ENCODE data around the gene CLEC2D. TPM values are rescaled to one million over a fixed set of nuclear protein-coding genes. Genes with fewer than 3 reads are reported as not detected.
A peak's percentile ranks its signal among the peaks of the same experiment; 100 is the strongest.
"Not testable (repeated sequence)": the region's sequence is repeated elsewhere in the genome, so short reads cannot be mapped to it uniquely, and the experiment has no call there.

Gene CLEC2D
- total RNA-seq, 2 experiments from 2014 or later = 446 to 449 TPM

DNA sequence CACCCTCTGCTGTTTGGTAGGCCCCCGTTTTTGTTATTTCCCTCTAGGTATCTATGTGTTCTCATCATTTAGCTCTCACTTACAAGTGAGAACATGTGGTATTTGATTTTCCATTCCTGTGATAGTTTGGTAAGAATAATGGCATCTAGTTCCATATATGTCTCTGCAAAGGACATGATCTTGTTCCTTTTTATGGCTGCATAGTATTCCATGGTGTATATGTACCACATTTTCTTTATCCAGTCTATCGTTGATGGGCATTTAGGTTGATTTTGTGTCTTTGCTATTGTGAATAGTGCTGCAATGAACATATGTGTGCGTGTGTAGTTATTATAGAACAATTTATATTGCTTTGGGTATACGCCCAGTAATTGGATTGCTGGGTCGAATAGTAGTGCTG, 35.0 kb downstream of the CLEC2D start:
- H3K36me3 Mint-ChIP-seq (ENCODE audit: low read depth) = peaks cover 37% of the 10 kb centered on the region
- H3K4me1 Mint-ChIP-seq = peaks cover 75% of the 10 kb centered on the region
- H3K27me3 Mint-ChIP-seq, DNase-seq, H3K4me3 Mint-ChIP-seq, H3K27ac Mint-ChIP-seq, CTCF ChIA-PET: not testable (repeated sequence)
- POLR2A ChIA-PET = interaction anchor here (0.6 to 2.0 kb wide), 3 partner anchors 33 to 57 kb away, joined by 3 to 8 read pairs (median 4); no protein-coding TSS in a partner anchor
- peaks cover 16% of the 10 kb centered on the region for H3K9me3 Mint-ChIP-seq

GRCh38 chr12:9706086-9706685, 36.7 kb downstream of the CLEC2D start:
- H3K4me3 Mint-ChIP-seq = no peak overlapping the region
- ChIA-PET CTCF (interaction anchor here (1.1 to 6.4 kb wide), 4 partner anchors 18 to 375 kb away, joined by 4 to 74 read pairs (median 10); no protein-coding TSS in a partner anchor), POLR2A (interaction anchor here (0.8 to 2.8 kb wide), 4 partner anchors 20 to 68 kb away, joined by 3 to 18 read pairs (median 5); no protein-coding TSS in a partner anchor)
- H3K4me1 Mint-ChIP-seq = peaks cover 59% of the 10 kb centered on the region
- no peak for DNase-seq
- H3K36me3 Mint-ChIP-seq (ENCODE audit: low read depth) = peaks cover 27% of the 10 kb centered on the region
- H3K9me3 Mint-ChIP-seq = peaks cover 16% of the 10 kb centered on the region
- peak overlapping the region; percentile 33 for H3K27ac Mint-ChIP-seq
- H3K27me3 Mint-ChIP-seq = no peaks in the 10 kb centered on the region

DNA sequence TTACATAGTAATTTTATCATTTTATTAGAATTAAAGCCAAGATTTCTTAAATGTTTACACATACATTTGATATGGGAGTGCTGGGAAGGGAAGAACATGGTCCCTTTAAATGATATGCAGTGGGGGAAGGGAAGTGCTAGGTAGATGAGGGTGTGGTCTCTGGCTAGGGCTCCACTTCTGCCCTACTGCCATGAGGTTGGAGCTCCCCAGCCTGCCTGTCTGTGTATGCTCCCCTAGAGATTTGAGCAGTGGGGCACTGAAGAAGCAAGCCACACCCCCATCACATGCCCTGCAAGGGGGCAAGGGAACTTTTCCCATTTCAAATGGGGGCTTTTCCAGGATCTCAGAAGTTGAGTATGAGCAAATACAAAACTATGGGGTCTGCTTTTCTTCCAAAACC, 37.8 kb downstream of the CLEC2D start:
- Mint-ChIP-seq H3K36me3 (ENCODE audit: low read depth) (peaks cover 27% of the 10 kb centered on the region), H3K27ac (peak overlapping the region; percentile 70), H3K27me3 (no peaks in the 10 kb centered on the region), H3K9me3 (peaks cover 16% of the 10 kb centered on the region), H3K4me3 (no peak overlapping the region), H3K4me1 (peaks cover 47% of the 10 kb centered on the region)
- CTCF ChIA-PET = interaction anchor here (1.2 to 6.4 kb wide), 10 partner anchors 8 to 239 kb away, joined by 3 to 74 read pairs (median 10); no protein-coding TSS in a partner anchor
- DNase-seq = no peak
- POLR2A ChIA-PET = interaction anchor here (1.1 to 2.8 kb wide), 11 partner anchors 18 to 69 kb away, joined by 4 to 25 read pairs (median 8); partner anchors contain the start of gene CLEC2D

GRCh38 chr12:9707864-9708808, 38.6 kb downstream of the CLEC2D start:
- ChIA-PET CTCF (interaction anchor here (0.5 to 6.4 kb wide), 31 partner anchors 8 to 240 kb away, joined by 3 to 74 read pairs (median 4); partner anchors contain the start of gene KLRB1), POLR2A (interaction anchor here (0.6 to 2.8 kb wide), 22 partner anchors 8 to 93 kb away, joined by 3 to 25 read pairs (median 7); partner anchors contain the start of gene CLEC2D)
- H3K27me3 Mint-ChIP-seq = no peaks in the 10 kb centered on the region
- H3K27ac Mint-ChIP-seq = peak overlapping the region; percentile 70
- peaks cover 40% of the 10 kb centered on the region for H3K4me1 Mint-ChIP-seq
- peak overlapping the region; percentile 7 for H3K4me3 Mint-ChIP-seq
- peaks cover 16% of the 10 kb centered on the region for H3K9me3 Mint-ChIP-seq
- DNase-seq = peak; percentile 74
- H3K36me3 Mint-ChIP-seq (ENCODE audit: low read depth) = peaks cover 27% of the 10 kb centered on the region

GRCh38 chr12:9708853-9709252, 39.3 kb downstream of the CLEC2D start:
- peaks cover 40% of the 10 kb centered on the region for H3K4me1 Mint-ChIP-seq
- H3K27me3 Mint-ChIP-seq = no peaks in the 10 kb centered on the region
- CTCF ChIA-PET = interaction anchor here (0.5 to 6.4 kb wide), 25 partner anchors 8 to 240 kb away, joined by 3 to 74 read pairs (median 5); partner anchors contain the start of gene KLRB1

GRCh38 chr12:9710584-9711375, 41.3 kb downstream of the CLEC2D start:
- Mint-ChIP-seq H3K36me3 (ENCODE audit: low read depth) (peaks cover 17% of the 10 kb centered on the region), H3K27me3 (no peaks in the 10 kb centered on the region), H3K4me1 (peaks cover 37% of the 10 kb centered on the region), H3K4me3 (no peak overlapping the region), H3K9me3 (peaks cover 8% of the 10 kb centered on the region), H3K27ac (no peak overlapping the region)
- ChIA-PET POLR2A (interaction anchor here (1.0 to 3.1 kb wide), 9 partner anchors 9 to 63 kb away, joined by 3 to 17 read pairs (median 4); no protein-coding TSS in a partner anchor), CTCF (interaction anchor here (1.1 to 6.4 kb wide), 5 partner anchors 11 to 77 kb away, joined by 3 to 74 read pairs (median 4); no protein-coding TSS in a partner anchor)
- no peak for DNase-seq

More at GRCh38 chr12:9708853-9709252, 39.3 kb downstream of the CLEC2D start:
- POLR2A ChIA-PET = interaction anchor here (0.6 to 2.9 kb wide), 19 partner anchors 9 to 94 kb away, joined by 3 to 25 read pairs (median 7); no protein-coding TSS in a partner anchor
- no peak for DNase-seq
- Mint-ChIP-seq H3K36me3 (ENCODE audit: low read depth) (peaks cover 27% of the 10 kb centered on the region), H3K9me3 (peaks cover 16% of the 10 kb centered on the region), H3K4me3 (no peak overlapping the region), H3K27ac (peak overlapping the region; percentile 70)

DNA sequence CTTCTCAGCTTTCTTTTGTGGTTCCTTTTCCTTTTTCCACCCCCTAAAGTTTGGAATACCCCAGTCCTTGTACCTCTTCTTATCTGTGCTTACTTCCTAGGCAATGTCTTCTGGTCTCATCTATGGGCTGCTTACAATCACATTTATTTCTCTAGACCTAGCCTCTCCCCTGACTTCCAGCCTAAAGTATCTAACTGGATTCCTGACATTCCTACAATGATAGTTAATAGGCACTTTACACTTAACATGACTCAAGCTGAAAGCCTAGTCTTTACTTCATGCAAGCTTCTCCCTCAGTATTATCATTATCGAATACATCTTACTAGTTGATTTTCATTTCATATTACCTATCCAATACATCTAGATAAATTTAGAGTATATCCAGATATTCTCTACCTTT, 42.2 kb downstream of the CLEC2D start:
- POLR2A ChIA-PET = interaction anchor here (1.0 to 3.1 kb wide), 9 partner anchors 10 to 64 kb away, joined by 3 to 17 read pairs (median 4); no protein-coding TSS in a partner anchor
- CTCF ChIA-PET = interaction anchor here (0.5 to 6.4 kb wide), 6 partner anchors 12 to 1726 kb away, joined by 3 to 74 read pairs (median 4); no protein-coding TSS in a partner anchor
- Mint-ChIP-seq H3K4me1 (peaks cover 32% of the 10 kb centered on the region), H3K4me3 (no peak overlapping the region), H3K9me3 (peaks cover 4% of the 10 kb centered on the region), H3K36me3 (ENCODE audit: low read depth) (peaks cover 18% of the 10 kb centered on the region), H3K27ac (no peak overlapping the region), H3K27me3 (no peaks in the 10 kb centered on the region)
- no peak for DNase-seq

- H3K27ac Mint-ChIP-seq, H3K9me3 Mint-ChIP-seq, CTCF ChIA-PET, H3K27me3 Mint-ChIP-seq, DNase-seq, H3K4me3 Mint-ChIP-seq: not testable (repeated sequence)
- POLR2A ChIA-PET = interaction anchor here (1.0 to 1.4 kb wide), 2 partner anchors 17 to 79 kb away, joined by 3 read pairs; no protein-coding TSS in a partner anchor
- Mint-ChIP-seq H3K36me3 (ENCODE audit: low read depth) (peaks cover 12% of the 10 kb centered on the region), H3K4me1 (peaks cover 20% of the 10 kb centered on the region)
Observed at GRCh38 chr12:9713032-9713558, 43.6 kb downstream of the CLEC2D start.

- CTCF ChIA-PET = interaction anchor here (0.7 to 1.8 kb wide), 3 partner anchors 8 to 25 kb away, joined by 3 to 13 read pairs (median 5); no protein-coding TSS in a partner anchor
- H3K4me1 Mint-ChIP-seq = peaks cover 22% of the 10 kb centered on the region
- H3K36me3 Mint-ChIP-seq (ENCODE audit: low read depth) = peaks cover 45% of the 10 kb centered on the region
- H3K9me3 Mint-ChIP-seq = peaks cover 3% of the 10 kb centered on the region
- no peak for DNase-seq
- no peaks in the 10 kb centered on the region for H3K27me3 Mint-ChIP-seq
- POLR2A ChIA-PET = interaction anchor here (0.6 to 3.0 kb wide), 4 partner anchors 8 to 43 kb away, joined by 3 to 11 read pairs (median 6); no protein-coding TSS in a partner anchor
- H3K27ac Mint-ChIP-seq = no peak overlapping the region
- no peak overlapping the region for H3K4me3 Mint-ChIP-seq
Observed at GRCh38 chr12:9717070-9717925, 47.8 kb downstream of the CLEC2D start.

DNA sequence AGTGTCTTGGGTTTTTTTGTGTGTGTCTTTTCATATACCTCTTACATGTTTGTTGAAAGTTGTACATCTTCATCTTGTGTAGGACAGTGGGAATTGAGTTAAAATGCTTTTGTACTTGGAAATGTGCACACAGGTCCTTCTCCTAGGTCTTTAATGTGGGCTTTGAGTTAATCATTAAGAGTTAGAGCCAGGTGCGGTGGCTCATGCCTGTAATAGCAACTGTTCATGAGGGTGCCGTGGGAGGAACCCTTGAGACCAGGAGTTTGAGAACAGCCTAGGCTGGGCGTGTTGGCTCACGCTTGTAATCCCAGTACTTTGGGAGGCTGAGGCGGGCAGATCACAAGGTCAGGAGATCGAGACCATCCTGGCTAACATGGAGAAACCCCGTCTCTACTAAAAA, 49.5 kb downstream of the CLEC2D start:
- Mint-ChIP-seq H3K27me3 (peaks cover 4% of the 10 kb centered on the region), H3K36me3 (ENCODE audit: low read depth) (peaks cover 54% of the 10 kb centered on the region), H3K4me3 (no peak overlapping the region), H3K27ac (peak overlapping the region; percentile 10), H3K9me3 (peaks cover 3% of the 10 kb centered on the region), H3K4me1 (peaks cover 28% of the 10 kb centered on the region)
- DNase-seq = no peak
- ChIA-PET CTCF (interaction anchor here (1.4 to 1.5 kb wide), 2 partner anchors 11 to 24 kb away, joined by 3 to 4 read pairs; no protein-coding TSS in a partner anchor), POLR2A (interaction anchor here (1.2 to 3.0 kb wide), 2 partner anchors 10 to 15 kb away, joined by 3 to 11 read pairs; partner anchors contain the start of gene CLECL1)
